Lower leg skin (tissue), 4 donors: ENCODE results near the gene NKD1. TPM values are rescaled to one million over a fixed set of nuclear protein-coding genes. Genes with fewer than 3 reads are reported as not detected.

Source experiments
- DNase-seq, 2 donors: peaks; one replicate each; pipeline ENCODE4 v3.0.0-alpha.2; 2019; ENCODE audit warnings: low spot score in 2 of 2
- H3K4me3 ChIP-seq: fragments of 200-600 bp; sonication (generic); 2 replicates; pipeline ENCODE4 v1.5.1; 2017; ENCODE audit warnings: mild to moderate bottlenecking, low read depth; ENCODE audit not compliant: poor library complexity, severe bottlenecking
- CTCF ChIP-seq, 3 donors: fragments of 450-650 bp; IDR thresholded peaks; one replicate each; pipeline ENCODE4 v1.5.1; 2016; ENCODE audit warnings: antibody characterized with exemption in 3 of 3, mild to moderate bottlenecking in 3 of 3, moderate library complexity in 2 of 3
- POLR2A ChIP-seq, 2 donors: fragments of 450-650 bp; IDR thresholded peaks; one replicate each; pipeline ENCODE4 v1.6.1; 2016 to 2017; ENCODE audit warnings: antibody characterized with exemption in 2 of 2, mild to moderate bottlenecking in 1 of 2, moderate library complexity in 1 of 2
- WGBS, 2 donors: methylation state at CpG; one replicate each; pipeline ENCODE4 v1.1.5; 2018; 5-methylcytosine and 5-hydroxymethylcytosine counted together
- intact Hi-C: fragments of 100-400 bp; cut with DNase I; formaldehyde crosslinking; loops from one replicate; pipeline ENCODE4 v1.15.0; 2023; ENCODE audit warnings: low total_unique reads
- total RNA-seq, 4 donors: library from RNA; depleted of rRNA; stranded (reverse); fragments of >200 nt; gene quantifications; one replicate each; pipeline ENCODE4 v1.1.0, GENCODE V29; 2016

NKD1 gene
- total RNA-seq, 4 donors from 2014 or later, result 5.1 to 15.2 (median 7.2) TPM

GRCh38 chr16:50595859-50596258 lies 47.7 kb downstream of the NKD1 start:
- no peak overlapping the region for H3K4me3 ChIP-seq
- intact Hi-C loops, result loop anchor here (1.0 kb wide), 1 partner anchor 32 kb away; no protein-coding TSS in a partner anchor
- 82 to 89% methylated on average over 2 of the region's 2 CpGs for WGBS, 2 donors
- DNase-seq, result no peak
- no peak for TF ChIP-seq CTCF (IDR thresholded peaks at IDR 0.05)

GRCh38 chr16:50596762-50597450 lies 48.7 kb downstream of the NKD1 start:
- 82 to 86% methylated on average over 13 of the region's 13 CpGs for WGBS, 2 donors
- TF ChIP-seq CTCF (IDR thresholded peaks at IDR 0.05) (no peak), POLR2A (IDR thresholded peaks at IDR 0.05) (no peak)
- no peak for DNase-seq
- no peak overlapping the region for H3K4me3 ChIP-seq
- intact Hi-C loops, result no loop called here

- 87 to 90% methylated on average over 17 of the region's 17 CpGs for whole genome bisulfite sequencing, 2 donors
- TF ChIP-seq POLR2A (IDR thresholded peaks at IDR 0.05), result no peak
- DNase-seq, result no peak
- H3K4me3 ChIP-seq, result no peak overlapping the region
- intact Hi-C loops, result no loop called here
Observed at GRCh38 chr16:50597563-50598255, 49.5 kb downstream of the NKD1 start.

- TF ChIP-seq POLR2A (IDR thresholded peaks at IDR 0.05) (no peak), CTCF (IDR thresholded peaks at IDR 0.05) (no peak)
- no peak for DNase-seq
- intact Hi-C loops, result no loop called here
- no peak overlapping the region for H3K4me3 ChIP-seq
- WGBS, 2 donors, result 69 to 70% methylated on average over 13 to 14 of the region's 15 CpGs
Observed at GRCh38 chr16:50598256-50598894, 50.2 kb downstream of the NKD1 start.

- no peak overlapping the region for H3K4me3 ChIP-seq
- 74 to 80% methylated on average over 8 of the region's 8 CpGs for WGBS, 2 donors
- intact Hi-C loops, result no loop called here
- no peak for DNase-seq
- TF ChIP-seq CTCF (IDR thresholded peaks at IDR 0.05), result no peak
- TF ChIP-seq POLR2A (IDR thresholded peaks at IDR 0.05), result no peak
Observed at GRCh38 chr16:50598936-50599361, 50.8 kb downstream of the NKD1 start.

GRCh38 chr16:50599494-50599893 lies 51.3 kb downstream of the NKD1 start:
- WGBS, 2 donors, result 59 to 61% methylated on average over 6 of the region's 6 CpGs
- no peak for DNase-seq
- no peak for TF ChIP-seq CTCF (IDR thresholded peaks at IDR 0.05)
- no peak for TF ChIP-seq POLR2A (IDR thresholded peaks at IDR 0.05)
- no peak overlapping the region for H3K4me3 ChIP-seq
- intact Hi-C loops, result no loop called here
